ENCODE data around the gene BMP6. TPM values are rescaled to one million over a fixed set of nuclear protein-coding genes. Genes with fewer than 3 reads are reported as not detected.

BMP6 gene
- polyA plus RNA-seq, 1 experiment = 0.06 TPM

GRCh38 chr6:7794509-7794908 lies 68.6 kb downstream of the BMP6 start:
- Histone ChIP-seq H3K27me3 (ENCODE audit: control insufficient read depth, insufficient read depth, low read length) (peaks cover 6% of the 10 kb centered on the region), H3K36me3 (ENCODE audit: control insufficient read depth, insufficient read depth, low read length) (no peaks in the 10 kb centered on the region), H3K4me3 (ENCODE audit: low read depth, low read length) (no peak overlapping the region)
- DNase-seq (ENCODE audit: low read depth) = no peak
- ChIA-PET POLR2A (no interaction called here), CTCF (interaction anchor here (0.9 kb wide), 1 partner anchor 18 kb away, joined by 3 read pairs; no protein-coding TSS in a partner anchor)
- no peak for TF ChIP-seq CTCF (IDR thresholded peaks at IDR 0.05; ENCODE audit: insufficient read depth, low read depth, low read length)

- Histone ChIP-seq H3K4me3 (ENCODE audit: low read depth, low read length) (no peak overlapping the region), H3K27me3 (ENCODE audit: control insufficient read depth, insufficient read depth, low read length) (peaks cover 5% of the 10 kb centered on the region), H3K36me3 (ENCODE audit: control insufficient read depth, insufficient read depth, low read length) (no peaks in the 10 kb centered on the region)
- POLR2A ChIA-PET = no interaction called here
- TF ChIP-seq CTCF (IDR thresholded peaks at IDR 0.05; ENCODE audit: insufficient read depth, low read depth, low read length) = no peak
- no peak for DNase-seq (ENCODE audit: low read depth)
- CTCF ChIA-PET = no interaction called here
These were observed 71.5 kb downstream of the BMP6 start for GRCh38 chr6:7797386-7797785.

- peaks cover 5% of the 10 kb centered on the region for H3K27me3 ChIP-seq (ENCODE audit: control insufficient read depth, insufficient read depth, low read length)
- ChIA-PET POLR2A (no interaction called here), CTCF (no interaction called here)
- no peak overlapping the region for H3K4me3 ChIP-seq (ENCODE audit: low read depth, low read length)
- no peak for DNase-seq (ENCODE audit: low read depth)
- no peak for TF ChIP-seq CTCF (IDR thresholded peaks at IDR 0.05; ENCODE audit: insufficient read depth, low read depth, low read length)
- no peaks in the 10 kb centered on the region for H3K36me3 ChIP-seq (ENCODE audit: control insufficient read depth, insufficient read depth, low read length)
These were observed 72.9 kb downstream of the BMP6 start for GRCh38 chr6:7798751-7799150.

GRCh38 chr6:7802662-7803061 lies 76.8 kb downstream of the BMP6 start:
- Histone ChIP-seq H3K36me3 (ENCODE audit: control insufficient read depth, insufficient read depth, low read length) (no peaks in the 10 kb centered on the region), H3K27me3 (ENCODE audit: control insufficient read depth, insufficient read depth, low read length) (no peaks in the 10 kb centered on the region; the same call in 1 of the 2 replicates), H3K4me3 (ENCODE audit: low read depth, low read length) (no peak overlapping the region)
- TF ChIP-seq CTCF (IDR thresholded peaks at IDR 0.05; ENCODE audit: insufficient read depth, low read depth, low read length) = no peak
- ChIA-PET POLR2A (no interaction called here), CTCF (no interaction called here)
- DNase-seq (ENCODE audit: low read depth) = no peak

GRCh38 chr6:7803214-7803613 lies 77.3 kb downstream of the BMP6 start:
- Histone ChIP-seq H3K36me3 (ENCODE audit: control insufficient read depth, insufficient read depth, low read length) (no peaks in the 10 kb centered on the region), H3K27me3 (ENCODE audit: control insufficient read depth, insufficient read depth, low read length) (no peaks in the 10 kb centered on the region; the same call in 1 of the 2 replicates), H3K4me3 (ENCODE audit: low read depth, low read length) (no peak overlapping the region)
- POLR2A ChIA-PET = no interaction called here
- CTCF ChIA-PET = no interaction called here
- DNase-seq (ENCODE audit: low read depth) = no peak
- TF ChIP-seq CTCF (IDR thresholded peaks at IDR 0.05; ENCODE audit: insufficient read depth, low read depth, low read length) = no peak
